HepG2 (cell line): ENCODE data around the gene STIM2. TPM values are rescaled to one million over a fixed set of nuclear protein-coding genes. Genes with fewer than 3 reads are reported as not detected.
"Not testable (repeated sequence)": the region's sequence is repeated elsewhere in the genome, so short reads cannot be mapped to it uniquely, and the experiment has no call there.

Source experiments
- ATAC-seq: fragments of 200-7000 bp; cut with Tn5 transposase; 3 replicates; pipeline ENCODE4 v1.9.1; 2020; ENCODE audit warnings: mild to moderate bottlenecking, moderate library complexity
- BruUV-seq: library from RNA; stranded (reverse); fragments of 400-500 nt; replicated peaks from 2 replicates; lab custom pipeline; 2021; lab: Mats Ljungman, UMichigan
- CTCF ChIA-PET: fragments of 300-600 bp; formaldehyde crosslinking; extraction: SDS; loops from one replicate; lab custom pipeline; 2021; ENCODE audit warnings: low total read pairs, inconsistent platforms, low intra/inter-chr PET ratio; lab: Yijun Ruan, JAX
- POLR2A ChIA-PET: fragments of 350-600 bp; sonication (Branson Sonifier 250); formaldehyde crosslinking; loops from one replicate; lab custom pipeline; 2020; ENCODE audit warnings: antibody characterized with exemption, inconsistent platforms; lab: Yijun Ruan, JAX
- DNase-seq: peaks from one replicate; pipeline ENCODE4 v3.0.0-alpha.2; 2015; ENCODE audit warnings: low spot score
- FAIRE-seq: peaks from 3 replicates; lab custom pipeline; 2011; peaks lifted over from hg19 to GRCh38; lab: Jason Lieb, UNC
- H2AFZ ChIP-seq: one replicate; pipeline ENCODE4 v1.6.1; 2011; ENCODE audit warnings: low read length, inconsistent platforms
- H3K27ac ChIP-seq: fragments of 300-600 bp; 3 replicates; pipeline ENCODE4 v1.8.0; 2011; ENCODE audit warnings: mixed run types, mild to moderate bottlenecking, mixed read lengths, low read length, inconsistent platforms; ENCODE audit not compliant: insufficient read depth; ENCODE audit errors: extremely low read length
- H3K27me3 ChIP-seq, 2 experiments: fragments of 200-600 bp in 1 of 2; 2 replicates in 1 of 2; 3 replicates in 1 of 2; pipeline versions ENCODE4 v1.6.0 to v1.8.0; 2011; ENCODE audit warnings: low read length in 2 of 2, mild to moderate bottlenecking in 2 of 2, moderate library complexity in 2 of 2, inconsistent platforms in 1 of 2; ENCODE audit not compliant: insufficient read depth in 2 of 2, control insufficient read depth in 1 of 2
- H3K36me3 ChIP-seq, 2 experiments: fragments of 200-600 bp in 1 of 2; replicated peaks in 1 of 2; 2 replicates in 1 of 2; 3 replicates in 1 of 2; pipeline versions ENCODE4 v1.5.1 to v1.8.0; 2011; ENCODE audit warnings: low read length in 2 of 2, inconsistent platforms in 1 of 2; ENCODE audit not compliant: insufficient read depth in 2 of 2, control insufficient read depth in 1 of 2
- H3K4me1 ChIP-seq: 2 replicates; pipeline ENCODE4 v1.5.1; 2012; ENCODE audit warnings: low read length, inconsistent platforms; ENCODE audit not compliant: insufficient read depth
- H3K4me2 ChIP-seq: 2 replicates; pipeline ENCODE4 v1.6.0; 2011; ENCODE audit warnings: low read depth, low read length, inconsistent platforms
- H3K4me3 ChIP-seq, 3 experiments: fragments of 200-600 bp in 1 of 3; sonication (generic), shearing (Covaris generic) in 1 of 3; replicated peaks in 1 of 3; 2 replicates each; pipeline ENCODE4 v1.5.1; 2011 to 2016; ENCODE audit warnings: low read length in 3 of 3, inconsistent platforms in 2 of 3, low read depth in 2 of 3, mild to moderate bottlenecking in 2 of 3, control low read depth in 1 of 3, mixed read lengths in 1 of 3; ENCODE audit not compliant: insufficient read depth in 1 of 3
- H3K79me2 ChIP-seq: one replicate; pipeline ENCODE4 v1.6.1; 2011; ENCODE audit warnings: low read length, inconsistent platforms; ENCODE audit not compliant: insufficient read depth
- H3K9ac ChIP-seq: 2 replicates; pipeline ENCODE4 v1.6.0; 2011; ENCODE audit warnings: mild to moderate bottlenecking, low read depth, low read length, inconsistent platforms; ENCODE audit not compliant: insufficient read depth
- H3K9me3 ChIP-seq: 2 replicates; pipeline ENCODE4 v1.5.1; 2012; ENCODE audit warnings: mild to moderate bottlenecking, low read length
- H4K20me1 ChIP-seq: 2 replicates; pipeline ENCODE4 v1.6.0; 2011; ENCODE audit warnings: inconsistent platforms, mild to moderate bottlenecking, low read length, moderate library complexity; ENCODE audit not compliant: insufficient read depth
- ATF1 ChIP-seq: IDR thresholded peaks from 2 replicates; pipeline ENCODE4 v1.6.1; 2016; ENCODE audit warnings: mild to moderate bottlenecking, control low read depth
- CHCHD3 ChIP-seq: sonication (generic); formaldehyde crosslinking; IDR thresholded peaks from 2 replicates; pipeline ENCODE4 v1.8.0; 2022; ENCODE audit warnings: mild to moderate bottlenecking, missing genetic modification reagents, moderate library complexity
- CHD2 ChIP-seq: IDR thresholded peaks from 2 replicates; pipeline ENCODE4 v1.6.1; 2011; ENCODE audit warnings: low read depth, low read length, improper control_type of control experiment
- ERF ChIP-seq: IDR thresholded peaks from 2 replicates; pipeline ENCODE4 v1.6.1; 2018; ENCODE audit warnings: missing biosample characterization, missing genetic modification reagents
- KMT2B ChIP-seq: IDR thresholded peaks from 2 replicates; pipeline ENCODE4 v1.6.1; 2016; ENCODE audit warnings: missing genetic modification reagents, missing compliant biosample characterization
- NRL ChIP-seq: sonication (generic); formaldehyde crosslinking; IDR thresholded peaks from 2 replicates; pipeline ENCODE4 v1.5.0; 2020; ENCODE audit warnings: missing genetic modification reagents, mild to moderate bottlenecking, moderate library complexity, borderline replicate concordance
- STAT5B ChIP-seq: sonication (generic); formaldehyde crosslinking; IDR thresholded peaks from 2 replicates; pipeline ENCODE4 v1.4.0; 2020; ENCODE audit warnings: missing genetic modification reagents
- TCF12 ChIP-seq, 2 experiments: fragments of 450-650 bp in 1 of 2; sonication (generic) in 1 of 2; formaldehyde crosslinking in 1 of 2; IDR thresholded peaks; 2 replicates each; pipeline versions ENCODE4 v1.6.1 to v1.8.0; 2017 to 2022; ENCODE audit warnings: antibody characterized with exemption in 1 of 2, mild to moderate bottlenecking in 1 of 2, missing genetic modification reagents in 1 of 2, moderate library complexity in 1 of 2
- ZBTB42 ChIP-seq: sonication (generic); formaldehyde crosslinking; IDR thresholded peaks from 2 replicates; pipeline ENCODE4 v1.5.0; 2020; ENCODE audit warnings: mild to moderate bottlenecking, missing genetic modification reagents
- ZBTB8A ChIP-seq: sonication (generic); formaldehyde crosslinking; IDR thresholded peaks from 2 replicates; pipeline ENCODE4 v1.4.0; 2020; ENCODE audit warnings: mild to moderate bottlenecking, low read depth, missing genetic modification reagents, borderline replicate concordance
- ZMAT3 ChIP-seq: sonication (generic); formaldehyde crosslinking; conservative IDR thresholded peaks from 2 replicates; pipeline ENCODE4 v1.7.0; 2021; ENCODE audit warnings: missing genetic modification reagents
- ZNF280D ChIP-seq: sonication (generic); formaldehyde crosslinking; IDR thresholded peaks from 2 replicates; pipeline ENCODE4 v1.5.1; 2020; ENCODE audit warnings: mild to moderate bottlenecking, missing genetic modification reagents
- ZNF431 ChIP-seq: sonication (generic); formaldehyde crosslinking; IDR thresholded peaks from 2 replicates; pipeline ENCODE4 v1.9.0; 2022; ENCODE audit warnings: missing genetic modification reagents, low read depth, mild to moderate bottlenecking, borderline replicate concordance
- ZNF709 ChIP-seq: sonication (generic); formaldehyde crosslinking; IDR thresholded peaks from 2 replicates; pipeline ENCODE4 v1.5.0; 2020; ENCODE audit warnings: mild to moderate bottlenecking, missing genetic modification reagents
- ZNF782 ChIP-seq: sonication (generic); formaldehyde crosslinking; IDR thresholded peaks from 2 replicates; pipeline ENCODE4 v1.4.0; 2020; ENCODE audit warnings: missing genetic modification reagents, mild to moderate bottlenecking, borderline replicate concordance
- WGBS: methylation state at CpG from one replicate; pipeline ENCODE4 v1.1.6; 2017; ENCODE audit warnings: low lambda C conversion rate; 5-methylcytosine and 5-hydroxymethylcytosine counted together
- in situ Hi-C: cut with HindIII; loops from 2 replicates; pipeline ENCODE4 v1.10.0; 2017; ENCODE audit warnings: low pct_unique_long_range_greater_than_20kb; ENCODE audit not compliant: extremely low pct_ligation_motif_present
- intact Hi-C: fragments of 100-400 bp; cut with micrococcal nuclease; formaldehyde crosslinking; loops from one replicate; pipeline ENCODE4 v1.10.0; 2022; ENCODE audit not compliant: unreplicated experiment
- polyA plus RNA-seq, 8 experiments: library from polyadenylated mRNA; depleted of rRNA in 3 of 8; stranded (reverse) in 7 of 8; unstranded in 1 of 8; fragments of >200 nt; fragmentation: Illumina TruSeq in 4 of 8; extraction: Trizol in 4 of 8; gene quantifications; 2 replicates each; pipeline versions ENCODE4 v1.2.1 to v1.2.3, GENCODE V29; 2011 to 2016; ENCODE audit warnings: low read depth in 4 of 8, missing spikeins in 1 of 8, mixed read lengths in 1 of 8; ENCODE audit not compliant: insufficient read depth in 1 of 8
- total RNA-seq, 5 experiments: library from RNA; depleted of rRNA; stranded (reverse); fragments of >200 nt; fragmentation: Illumina TruSeq; extraction: Trizol; gene quantifications; 2 replicates each; pipeline ENCODE4 v1.2.3, GENCODE V29; 2016; ENCODE audit warnings: low read depth in 1 of 5

Gene STIM2
- total and polyA plus RNA-seq, 2 of the 13 experiments (the other 11 are each of a cell fraction or from before 2014, with no cell fraction given), result 19.3 to 19.4 TPM

- FAIRE-seq, BruUV-seq, ATAC-seq, H3K9ac ChIP-seq, H3K79me2 ChIP-seq, DNase-seq, CTCF ChIA-PET, H4K20me1 ChIP-seq, H3K27me3 ChIP-seq, H3K36me3 ChIP-seq, H3K4me3 ChIP-seq, H3K4me2 ChIP-seq: not testable (repeated sequence)
- in situ Hi-C loops (loop anchor here (5.0 kb wide), 1 partner anchor 34 kb away; no protein-coding TSS in a partner anchor), intact Hi-C loops (loop anchor here (1.0 kb wide), 1 partner anchor 37 kb away; the partner anchor contains the start of gene STIM2)
- peaks cover 36% of the 10 kb centered on the region for H3K4me1 ChIP-seq
- H3K27ac ChIP-seq, result peak overlapping the region; percentile 85
- peak overlapping the region; percentile 20 for H2AFZ ChIP-seq
- peaks cover 11% of the 10 kb centered on the region for H3K9me3 ChIP-seq
- POLR2A ChIA-PET, result interaction anchor here (1.9 kb wide), 1 partner anchor 34 kb away, joined by 5 read pairs; no protein-coding TSS in a partner anchor
- peak; percentile 100 for TF ChIP-seq ZNF431 (CRISPR knock-in tag)
- WGBS, result 95% methylated on average over 6 of the region's 6 CpGs
These were observed 37.7 kb upstream of the STIM2 start for GRCh38 chr4:26822974-26823373.

- DNase-seq, result no peak
- WGBS, result 96% methylated on average over 3 of the region's 3 CpGs
- CTCF ChIA-PET, result no interaction called here
- TF ChIP-seq ZNF782 (CRISPR knock-in tag) (no peak), ZNF280D (no peak), STAT5B (CRISPR knock-in tag) (no peak), ZBTB42 (no peak), ZMAT3 (CRISPR knock-in tag) (no peak), CHD2 (no peak), TCF12 (IDR thresholded peaks at IDR 0.05) (no peak), TCF12 (CRISPR knock-in tag; IDR thresholded peaks at IDR 0.05) (no peak), ZBTB8A (no peak), ERF (CRISPR knock-in tag) (no peak), CHCHD3 (CRISPR knock-in tag) (no peak), KMT2B (CRISPR knock-in tag) (no peak), NRL (CRISPR knock-in tag) (no peak), ZNF709 (CRISPR knock-in tag) (no peak), ATF1 (no peak)
These were observed 37.1 kb upstream of the STIM2 start for GRCh38 chr4:26823583-26823982.

More at GRCh38 chr4:26823583-26823982, 37.1 kb upstream of the STIM2 start:
- Histone ChIP-seq H3K9me3 (peaks cover 11% of the 10 kb centered on the region), H3K4me2 (no peak overlapping the region), H3K27ac (no peak overlapping the region), H3K9ac (no peak overlapping the region), H3K27me3 (no peaks in the 10 kb centered on the region), H2AFZ (no peak overlapping the region), H3K4me1 (peaks cover 36% of the 10 kb centered on the region), H3K36me3 (no peaks in the 10 kb centered on the region), H4K20me1 (no peaks in the 10 kb centered on the region), H3K4me3 (no peak overlapping the region), H3K79me2 (no peaks in the 10 kb centered on the region)
- ATAC-seq, result no peak
- in situ Hi-C loops (loop anchor here (5.0 kb wide), 1 partner anchor 34 kb away; no protein-coding TSS in a partner anchor), intact Hi-C loops (no loop called here)
- FAIRE-seq, result no peak
- POLR2A ChIA-PET, result interaction anchor here (1.9 kb wide), 1 partner anchor 34 kb away, joined by 5 read pairs; no protein-coding TSS in a partner anchor
- BruUV-seq, result no TSS peak
